ENCODE measurements around the gene ADD1.
A peak's percentile ranks its signal among the peaks of the same experiment; 100 is the strongest.

ADD1 gene

GRCh38 chr4:2934813-2935761, 91.4 kb downstream of the ADD1 start:
- Histone ChIP-seq H3K79me2 (no peaks in the 10 kb centered on the region), H3K9ac (no peak overlapping the region), H3K27ac (peak overlapping the region; percentile 54), H3K4me2 (ENCODE audit: low read length) (peak overlapping the region; percentile 92), H2AFZ (peak overlapping the region; percentile 80), H3K9me3 (ENCODE audit: control insufficient read depth, low read length) (no peaks in the 10 kb centered on the region), H3K36me3 (ENCODE audit: control insufficient read depth, insufficient read depth, low read length) (no peaks in the 10 kb centered on the region), H3K4me1 (peaks cover 2% of the 10 kb centered on the region), H3K27me3 (ENCODE audit: control insufficient read depth, insufficient read depth, low read length) (no peaks in the 10 kb centered on the region), H3K4me3 (ENCODE audit: low read depth, low read length) (peak overlapping the region; percentile 90)
- no peak for TF ChIP-seq CTCF (IDR thresholded peaks at IDR 0.05)

DNA sequence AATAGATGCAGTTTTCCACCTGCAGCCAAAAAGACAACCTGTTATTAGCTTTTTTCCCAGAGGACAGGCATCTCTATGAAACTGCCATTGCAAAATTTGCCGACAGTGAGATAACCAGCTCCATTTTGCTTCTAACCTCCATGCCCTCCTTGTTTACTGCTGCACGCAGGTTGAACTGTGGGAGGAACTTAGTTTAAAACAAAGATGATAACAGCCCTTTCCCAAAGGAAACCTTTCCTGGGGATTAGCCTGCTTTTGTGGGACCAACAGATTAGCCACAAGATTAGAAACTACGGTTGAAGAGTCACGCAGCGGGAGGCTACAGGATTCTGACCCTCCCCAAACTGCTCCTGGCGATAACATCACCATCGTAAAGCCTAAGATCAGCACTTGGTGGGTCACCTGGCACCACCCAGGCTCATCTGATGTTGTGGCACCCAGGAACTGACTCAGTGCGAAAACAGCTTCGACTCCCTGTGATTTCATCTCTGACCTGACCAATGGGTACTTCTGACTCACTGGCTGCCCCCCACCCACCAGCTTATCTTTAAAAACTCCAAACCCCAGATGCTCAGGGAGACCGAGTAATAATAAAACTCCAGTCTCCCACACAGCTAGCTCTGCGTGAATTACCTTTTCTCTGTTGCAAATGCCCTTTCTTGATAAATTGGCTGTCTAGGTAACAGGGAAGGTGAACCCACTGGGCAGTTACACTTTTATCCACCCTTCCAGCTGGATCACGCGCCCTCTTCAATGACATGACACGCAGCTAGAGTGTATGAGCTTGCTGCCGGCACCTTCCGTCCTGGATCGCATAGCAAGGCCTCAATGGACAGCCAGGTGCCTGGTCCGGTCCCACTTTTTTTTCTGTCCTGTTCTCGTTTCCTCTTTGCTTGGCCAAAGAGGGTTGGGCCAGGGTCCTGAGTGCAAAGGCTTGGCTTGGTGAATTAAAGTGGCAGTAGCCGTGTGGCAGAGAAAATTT, 92.4 kb downstream of the ADD1 start:
- Histone ChIP-seq H3K36me3 (ENCODE audit: control insufficient read depth, insufficient read depth, low read length) (no peaks in the 10 kb centered on the region), H3K27ac (no peak overlapping the region)

DNA sequence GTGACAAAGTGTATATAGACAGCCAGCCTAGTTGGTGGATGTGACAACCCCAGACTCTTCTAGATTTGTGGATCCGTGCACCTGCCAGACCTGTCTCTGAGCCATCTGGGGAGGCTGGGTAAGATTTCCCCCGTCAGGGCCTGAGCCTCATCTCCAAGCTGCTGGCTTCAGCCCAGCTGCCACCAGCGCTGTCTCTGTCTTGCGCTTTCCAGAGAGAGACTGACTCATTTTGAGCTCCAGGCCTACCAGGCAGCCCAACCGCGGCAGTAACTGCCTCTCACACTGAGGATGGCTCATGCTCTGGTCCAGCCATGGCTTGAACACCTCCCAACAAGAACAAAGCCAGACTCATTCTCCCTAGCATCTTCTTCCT, 93.1 kb downstream of the ADD1 start:
- no peak overlapping the region for H2AFZ ChIP-seq
- H3K4me3 ChIP-seq (ENCODE audit: low read depth, low read length): no peak overlapping the region
- no peak overlapping the region for H3K27ac ChIP-seq
- no peaks in the 10 kb centered on the region for H3K79me2 ChIP-seq
- H3K4me1 ChIP-seq: peaks cover 2% of the 10 kb centered on the region
- H3K4me2 ChIP-seq (ENCODE audit: low read length): no peak overlapping the region
- no peak overlapping the region for H3K9ac ChIP-seq
- no peaks in the 10 kb centered on the region for H3K36me3 ChIP-seq (ENCODE audit: control insufficient read depth, insufficient read depth, low read length)
- no peaks in the 10 kb centered on the region for H3K9me3 ChIP-seq (ENCODE audit: control insufficient read depth, low read length)
- H3K27me3 ChIP-seq (ENCODE audit: control insufficient read depth, insufficient read depth, low read length): no peaks in the 10 kb centered on the region
- no peak for TF ChIP-seq CTCF (IDR thresholded peaks at IDR 0.05)

More for the DNA sequence above, 92.4 kb downstream of the ADD1 start:
- peaks cover 2% of the 10 kb centered on the region for H3K4me1 ChIP-seq
- H3K4me3 ChIP-seq (ENCODE audit: low read depth, low read length): peak overlapping the region; percentile 90
- H2AFZ ChIP-seq: no peak overlapping the region
- no peak for TF ChIP-seq CTCF (IDR thresholded peaks at IDR 0.05)
- no peaks in the 10 kb centered on the region for H3K79me2 ChIP-seq
- H3K27me3 ChIP-seq (ENCODE audit: control insufficient read depth, insufficient read depth, low read length): no peaks in the 10 kb centered on the region
- no peaks in the 10 kb centered on the region for H3K9me3 ChIP-seq (ENCODE audit: control insufficient read depth, low read length)
- peak overlapping the region; percentile 92 for H3K4me2 ChIP-seq (ENCODE audit: low read length)
- H3K9ac ChIP-seq: no peak overlapping the region

DNA sequence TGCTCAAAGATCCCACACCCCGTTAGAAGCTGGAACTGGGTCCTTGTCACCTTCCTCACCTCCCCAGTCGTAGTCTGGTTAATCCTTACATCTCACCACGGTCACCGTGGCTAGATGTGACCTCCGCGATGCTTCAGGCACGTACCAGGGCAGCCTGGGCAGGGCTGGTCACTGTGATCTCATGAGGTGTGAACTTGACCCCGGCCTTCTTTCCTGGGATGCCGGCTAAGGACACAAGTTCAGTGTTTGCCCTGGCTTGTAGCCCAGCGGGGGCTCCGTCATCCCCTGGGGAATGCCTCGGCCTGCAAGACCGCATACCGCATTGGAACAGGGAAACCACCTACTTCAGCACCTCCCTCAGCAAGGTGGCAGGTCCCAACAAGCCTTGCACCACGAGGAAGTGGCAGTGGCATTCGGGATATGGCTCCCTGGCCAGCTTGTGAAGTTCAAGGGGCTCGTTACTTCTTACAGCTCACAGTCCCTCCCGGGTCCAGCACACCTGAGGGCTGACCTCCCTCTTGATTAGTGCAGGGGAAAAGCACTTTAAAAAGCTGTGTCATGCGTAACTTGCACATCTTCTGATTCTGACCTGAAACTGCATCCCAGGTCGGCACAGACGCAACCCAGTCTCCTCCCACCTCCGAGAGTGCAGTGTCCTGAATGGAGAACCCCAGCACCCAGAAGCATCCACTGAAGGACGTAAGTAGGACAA, 93.7 kb downstream of the ADD1 start:
- Histone ChIP-seq H3K27ac (no peak overlapping the region), H3K4me1 (peaks cover 2% of the 10 kb centered on the region), H3K9ac (no peak overlapping the region), H3K9me3 (ENCODE audit: control insufficient read depth, low read length) (no peaks in the 10 kb centered on the region), H3K79me2 (no peaks in the 10 kb centered on the region), H2AFZ (no peak overlapping the region), H3K4me3 (ENCODE audit: low read depth, low read length) (no peak overlapping the region), H3K4me2 (ENCODE audit: low read length) (no peak overlapping the region), H3K36me3 (ENCODE audit: control insufficient read depth, insufficient read depth, low read length) (no peaks in the 10 kb centered on the region), H3K27me3 (ENCODE audit: control insufficient read depth, insufficient read depth, low read length) (no peaks in the 10 kb centered on the region)
- no peak for TF ChIP-seq CTCF (IDR thresholded peaks at IDR 0.05)
